NCI-H2029 treated with DMSO at 0.1 percent for 48 hours (cell line): ENCODE results near the gene RFX7.
A peak's percentile ranks its signal among the peaks of the same experiment; 100 is the strongest.
"Not testable (repeated sequence)": the region's sequence is repeated elsewhere in the genome, so short reads cannot be mapped to it uniquely, and the experiment has no call there.

Experiments
- DNase-seq: peaks from one replicate; lab custom pipeline; 2025; lab: John Stamatoyannopoulos, UW

Gene RFX7

DNA sequence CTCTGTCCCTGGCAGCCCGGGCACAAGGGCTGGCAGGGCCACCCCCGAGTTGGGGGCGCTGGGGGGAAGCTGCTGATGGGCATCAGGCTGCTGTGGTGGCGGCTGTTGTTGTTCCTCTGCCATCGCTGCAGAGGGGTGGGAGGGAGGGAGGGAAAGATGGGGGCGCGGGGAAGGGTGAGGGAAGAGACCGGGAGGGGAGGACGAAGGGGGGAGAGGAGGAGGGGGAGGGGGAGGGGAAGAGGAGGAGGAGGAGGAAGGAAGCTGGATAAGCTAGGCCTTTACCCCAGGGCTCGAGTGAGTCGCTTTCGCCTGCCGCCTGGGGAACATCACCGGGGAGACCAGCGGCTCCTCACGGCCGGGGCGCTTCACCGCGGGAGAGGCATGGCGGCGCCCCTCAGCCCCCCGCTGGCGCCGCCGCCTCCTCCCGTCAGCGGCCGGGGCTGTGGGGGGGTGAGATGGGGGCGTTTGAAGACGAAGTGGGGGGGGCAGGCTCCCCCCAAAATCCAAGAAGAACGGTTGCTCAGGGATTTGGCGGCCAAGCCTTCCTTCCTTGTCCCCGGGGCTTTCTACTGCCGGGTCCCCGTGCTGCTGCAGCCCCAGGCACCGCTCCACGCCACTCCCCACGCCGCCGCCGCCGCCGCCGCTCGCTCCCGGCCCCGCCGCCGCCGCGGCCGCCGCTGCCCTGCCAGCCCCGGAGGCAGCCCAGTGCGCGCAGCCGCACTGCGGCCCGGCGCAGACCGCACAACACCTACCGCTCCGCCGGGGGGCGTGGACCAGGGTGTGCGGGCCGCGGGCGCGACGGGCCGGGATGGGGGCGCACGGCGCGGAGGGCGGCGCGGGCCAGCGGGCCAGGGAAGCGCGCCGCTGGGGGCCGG lies at the start of gene RFX7:
TSS of gene RFX7 (minus strand) at position 717 of the 875 bp plus-strand sequence. CDS start at position 123, 594 bp downstream.
- no peak for DNase-seq

DNA sequence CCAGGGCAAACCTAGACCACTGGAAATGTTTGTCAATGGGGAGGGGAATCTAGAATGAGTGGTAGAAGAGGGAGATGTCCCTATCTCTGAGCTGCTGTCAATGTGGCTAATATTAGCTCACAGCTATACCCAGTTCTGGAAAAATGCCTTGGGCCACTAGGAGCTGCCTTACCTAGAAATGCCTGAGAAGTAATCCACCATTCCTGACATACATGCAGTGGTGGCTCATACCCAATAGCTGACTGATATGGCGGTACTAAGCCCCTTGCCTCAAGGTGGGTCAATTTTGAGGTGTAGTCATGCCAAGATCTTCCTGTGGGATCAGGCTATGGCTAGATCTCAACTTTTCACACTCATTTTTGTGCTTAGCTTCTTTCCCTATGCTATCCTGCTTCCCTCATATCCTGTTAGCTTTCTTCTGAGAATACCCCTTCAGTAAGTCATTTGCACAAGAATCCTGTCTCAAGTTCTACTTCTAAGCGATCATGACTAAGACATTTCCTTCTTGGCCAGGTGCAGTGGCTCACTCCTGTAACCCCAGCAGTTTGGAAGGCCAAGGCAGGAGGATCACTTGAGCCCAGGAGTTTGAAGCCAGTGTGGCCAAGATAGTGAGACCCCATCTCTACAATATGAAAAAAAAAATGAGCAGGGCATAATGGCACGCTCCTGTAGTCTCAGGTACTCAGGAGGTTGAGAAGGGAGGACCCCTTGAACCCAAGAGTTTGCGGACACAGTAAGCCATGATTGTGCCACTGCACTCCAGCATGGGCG lies 49.1 kb upstream of the RFX7 start:
- DNase-seq = no peak

DNA sequence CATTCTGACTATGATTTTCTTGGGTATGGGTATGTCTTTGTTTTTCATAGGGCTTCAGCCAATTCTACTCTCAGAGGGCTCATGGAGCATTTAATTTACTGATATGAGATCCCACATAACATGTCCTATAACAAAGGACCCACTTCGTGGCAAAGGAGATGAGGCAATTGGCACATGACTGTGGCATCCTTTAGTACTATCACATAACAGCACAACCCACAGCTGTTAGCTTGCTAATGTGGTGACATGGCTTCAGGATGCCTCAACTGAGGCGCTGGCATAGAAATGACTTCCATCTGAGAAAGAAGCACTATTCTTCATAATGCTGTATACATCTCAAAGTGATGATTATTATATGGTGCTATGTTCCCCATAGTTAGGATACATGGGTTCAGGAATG lies 48.1 kb upstream of the RFX7 start:
- no peak for DNase-seq

DNA sequence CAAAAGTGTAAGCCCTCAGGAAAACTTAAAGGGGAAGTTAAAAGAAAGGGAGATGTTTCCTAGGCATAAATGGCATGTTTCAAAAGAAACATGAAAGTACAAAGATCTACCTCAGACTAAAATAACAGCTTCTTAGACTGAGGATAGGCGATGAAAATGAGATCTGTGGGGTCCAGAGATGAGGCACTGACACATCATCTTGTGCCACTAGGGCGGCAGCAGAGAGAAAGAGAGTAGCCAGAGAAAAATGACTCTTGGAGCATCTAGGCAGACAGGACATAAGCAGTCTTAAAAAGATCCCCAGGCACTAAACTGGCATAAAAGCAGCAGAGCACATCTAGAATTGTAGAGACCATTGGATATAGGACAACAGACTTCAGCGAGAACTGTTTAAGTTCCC lies 42.5 kb upstream of the RFX7 start:
- no peak for DNase-seq

DNA sequence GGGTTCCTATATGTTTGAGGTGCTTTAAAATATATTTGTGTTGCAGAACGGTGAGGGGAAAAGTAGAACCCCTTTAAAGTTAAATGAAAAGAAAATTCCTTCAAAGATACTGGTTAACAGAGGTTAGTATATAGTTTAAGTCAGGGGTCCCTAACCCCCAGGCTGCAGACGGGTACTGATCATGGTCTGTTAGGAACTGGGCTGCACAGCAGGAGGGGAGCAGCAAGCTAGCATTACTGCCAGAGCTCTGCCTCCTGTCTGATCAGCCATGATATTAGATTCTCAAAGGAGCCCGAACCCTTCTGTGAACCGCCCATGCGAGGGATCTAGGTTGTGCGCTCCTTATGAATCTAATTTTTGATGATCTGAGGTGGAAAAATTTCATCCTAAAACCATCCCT lies 37.5 kb upstream of the RFX7 start:
- DNase-seq = no peak

DNA sequence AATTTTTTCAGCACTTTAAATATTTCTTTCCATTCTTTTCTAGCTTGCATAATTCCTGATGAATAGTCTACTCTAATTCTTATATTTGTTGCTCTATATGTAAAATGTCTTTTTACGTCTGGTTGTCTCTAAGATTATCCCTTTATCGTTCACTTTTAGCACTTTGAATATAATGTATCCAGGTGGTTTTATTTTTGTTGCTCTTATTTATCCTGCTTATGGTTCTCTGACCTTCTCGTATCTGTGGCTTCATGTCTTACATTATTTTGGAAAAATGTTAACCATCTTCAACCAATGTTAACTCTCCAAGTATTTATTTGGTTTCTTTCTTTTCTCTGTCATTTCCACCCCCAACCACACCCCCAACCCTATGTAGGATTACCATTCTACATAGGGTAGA lies 30.0 kb upstream of the RFX7 start:
- no peak for DNase-seq

DNA sequence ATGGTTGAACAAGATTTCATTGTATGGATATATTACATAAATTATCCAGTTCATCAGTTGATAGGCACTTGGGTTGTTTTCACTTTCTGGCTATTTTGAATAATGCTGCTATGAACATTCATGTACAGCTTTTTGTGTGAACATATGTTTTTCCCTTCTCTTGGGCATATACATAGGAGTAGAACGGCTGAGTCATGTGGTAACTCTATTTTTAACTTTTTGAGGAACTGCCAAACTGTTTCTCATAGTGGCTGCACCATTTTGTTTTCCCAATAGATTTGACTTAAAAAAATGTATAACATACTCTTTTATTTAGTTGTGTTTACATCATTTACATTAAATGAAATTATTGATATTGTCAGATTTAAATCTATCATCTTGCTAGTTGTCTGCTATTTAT lies 28.8 kb upstream of the RFX7 start:
- DNase-seq = no peak

DNA sequence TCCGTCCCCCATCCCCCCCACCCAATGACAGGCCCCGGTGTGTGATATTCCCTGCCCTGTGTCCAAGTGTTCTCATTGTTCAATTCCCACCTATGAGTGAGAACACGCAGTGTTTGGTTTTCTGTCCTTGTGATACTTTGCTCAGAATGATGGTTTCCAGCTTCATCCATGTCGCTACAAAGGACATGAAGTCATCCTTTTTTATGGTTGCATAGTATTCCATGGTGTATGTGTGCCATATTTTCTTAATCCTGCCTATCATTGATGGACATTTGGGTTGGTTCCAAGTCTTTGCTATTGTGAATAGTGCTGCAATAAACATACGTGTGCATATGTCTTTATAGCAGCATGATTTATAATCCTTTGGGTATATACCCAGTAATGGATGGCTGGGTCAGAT lies 22.8 kb upstream of the RFX7 start:
- DNase-seq = not testable (repeated sequence)

DNA sequence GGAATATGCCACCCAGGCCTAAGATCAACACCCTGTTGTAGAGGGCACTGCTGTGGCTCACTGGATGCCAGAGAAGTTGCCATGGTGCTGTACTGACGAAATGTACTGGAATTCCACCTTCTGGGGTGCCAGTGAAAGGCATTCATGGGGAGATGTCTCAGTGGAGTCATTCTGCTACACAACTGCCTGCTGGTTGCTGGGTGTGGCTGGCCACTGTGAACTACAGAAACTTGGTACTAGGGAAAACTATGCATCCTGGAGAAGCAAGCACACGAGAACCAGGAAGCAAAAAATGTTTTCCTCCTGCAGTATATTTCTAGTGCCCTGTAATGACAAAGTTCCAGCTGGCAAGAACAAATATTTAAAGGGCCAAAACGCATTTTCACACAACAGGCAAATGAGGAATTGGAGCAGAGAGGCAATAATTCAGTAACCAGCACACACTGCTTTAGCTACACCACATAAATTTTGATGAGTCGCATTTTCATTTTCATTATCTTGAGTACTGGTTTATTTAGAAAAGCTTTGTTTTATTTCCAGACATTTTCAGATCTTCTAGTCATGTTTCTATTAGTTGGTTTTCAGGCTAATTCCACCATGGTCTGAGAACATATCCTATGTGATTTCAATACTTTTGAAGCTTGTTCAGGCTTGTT lies 18.3 kb upstream of the RFX7 start:
- no peak for DNase-seq

DNA sequence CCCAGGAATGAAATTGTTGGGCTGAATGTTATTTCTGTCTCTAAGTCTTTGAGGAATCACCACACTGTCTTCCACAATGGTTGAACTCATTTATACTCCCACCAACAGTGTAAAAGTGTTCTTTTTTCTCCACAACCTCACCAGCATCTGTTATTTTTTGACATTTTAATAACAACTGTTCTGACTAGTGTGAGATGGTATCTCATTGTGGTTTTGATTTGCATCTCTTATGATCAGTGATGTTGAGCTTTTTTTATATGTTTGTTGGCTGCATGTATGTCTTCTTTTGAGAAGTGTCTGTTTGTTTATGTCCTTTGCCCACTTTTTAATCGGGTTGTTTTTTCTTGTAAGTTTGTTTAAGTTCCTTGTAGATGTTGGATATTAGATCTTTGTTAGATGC lies 13.6 kb upstream of the RFX7 start:
- not testable (repeated sequence) for DNase-seq

DNA sequence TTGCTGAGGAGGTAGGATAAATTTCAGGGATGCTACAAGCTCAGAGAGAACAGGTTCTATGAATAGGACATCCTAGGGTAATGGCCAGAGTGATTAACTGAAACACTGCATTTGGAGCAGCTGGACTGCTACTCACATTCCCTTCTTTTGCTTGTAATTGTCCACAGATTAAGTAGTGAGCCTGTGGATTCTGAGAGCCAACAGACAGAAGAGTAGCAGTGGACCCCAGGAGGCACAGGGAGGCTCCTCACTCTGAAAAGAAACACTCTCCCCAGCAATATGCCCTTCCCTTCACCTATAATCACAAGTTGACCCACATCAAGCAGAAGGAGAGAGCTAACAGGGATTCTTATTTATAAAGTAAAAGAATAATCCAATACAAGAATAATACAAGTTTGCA lies 10.6 kb upstream of the RFX7 start:
- DNase-seq = no peak

DNA sequence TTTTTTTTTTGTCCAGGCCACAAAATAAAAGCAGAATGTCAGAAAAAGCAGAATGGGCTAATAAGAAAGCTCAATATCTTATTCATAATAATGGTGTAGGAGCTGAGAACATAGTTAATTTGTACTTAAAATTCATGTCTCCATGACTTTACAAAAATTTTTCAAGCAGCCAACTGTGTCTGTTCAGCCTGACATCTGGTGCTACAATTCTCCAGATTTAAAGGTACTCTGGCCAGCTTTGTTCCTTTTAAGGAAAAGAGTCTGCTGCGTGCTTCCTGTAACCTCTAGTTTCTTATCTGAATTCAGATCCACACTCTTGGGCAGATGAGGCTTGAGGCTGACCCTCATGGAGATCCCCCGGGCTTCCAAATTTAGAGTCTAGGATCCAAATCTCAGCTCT lies 8.7 kb upstream of the RFX7 start:
- no peak for DNase-seq

DNA sequence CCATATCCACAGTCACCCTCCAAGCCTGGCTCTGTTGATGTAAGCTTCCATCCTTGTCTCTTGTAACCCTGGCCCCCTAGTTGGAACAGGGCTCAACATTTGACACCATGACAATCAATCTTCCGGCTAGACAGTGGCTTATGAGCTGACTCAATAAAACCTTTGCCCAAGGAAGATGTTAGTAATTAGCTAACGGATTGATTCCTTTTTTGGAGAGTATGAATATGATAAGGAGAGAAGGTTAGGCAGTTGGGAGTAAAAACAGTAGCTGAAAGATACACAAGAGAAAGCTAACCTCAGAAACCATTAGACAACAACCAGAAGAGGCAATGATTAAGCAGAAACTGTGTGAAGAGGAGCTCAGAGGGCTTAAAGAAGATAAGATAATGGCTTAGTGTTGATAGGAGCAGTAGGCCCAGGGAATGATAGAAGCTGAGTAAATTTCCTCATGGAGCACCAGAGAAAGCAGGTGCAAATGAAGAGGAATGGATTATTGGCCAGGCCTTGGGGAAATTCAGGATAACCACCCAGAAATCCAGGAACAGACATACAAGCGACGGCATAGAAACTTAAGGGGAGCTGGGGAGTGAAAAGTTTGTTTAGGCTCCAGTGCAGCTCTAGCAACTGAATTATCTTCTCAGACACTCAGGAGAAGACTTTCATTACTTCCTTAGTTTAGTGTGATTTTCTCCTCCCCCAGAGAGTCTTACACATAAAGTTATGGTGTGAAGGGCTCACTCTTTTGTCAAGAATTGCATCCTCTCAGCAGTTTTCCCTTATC lies 7.8 kb upstream of the RFX7 start:
- DNase-seq = no peak

DNA sequence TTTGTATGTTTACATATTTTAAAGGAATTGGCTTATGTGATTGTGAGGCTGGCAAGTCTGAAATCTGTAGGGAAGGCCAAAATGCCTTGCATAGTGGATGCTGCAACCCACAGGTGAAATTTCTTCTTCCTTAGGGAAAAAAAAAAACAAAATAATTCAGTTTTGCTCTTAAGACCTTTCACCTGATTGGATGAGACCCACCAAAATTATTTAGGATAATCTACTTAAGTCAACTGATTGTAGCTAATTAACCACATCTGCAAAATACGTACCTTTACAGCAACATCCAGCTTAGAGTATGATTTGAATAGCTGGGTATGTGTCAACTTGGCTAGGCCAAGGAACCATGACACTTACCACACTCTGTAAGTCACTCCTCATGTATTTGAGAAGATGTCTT lies 6.9 kb upstream of the RFX7 start:
- DNase-seq = no peak

DNA sequence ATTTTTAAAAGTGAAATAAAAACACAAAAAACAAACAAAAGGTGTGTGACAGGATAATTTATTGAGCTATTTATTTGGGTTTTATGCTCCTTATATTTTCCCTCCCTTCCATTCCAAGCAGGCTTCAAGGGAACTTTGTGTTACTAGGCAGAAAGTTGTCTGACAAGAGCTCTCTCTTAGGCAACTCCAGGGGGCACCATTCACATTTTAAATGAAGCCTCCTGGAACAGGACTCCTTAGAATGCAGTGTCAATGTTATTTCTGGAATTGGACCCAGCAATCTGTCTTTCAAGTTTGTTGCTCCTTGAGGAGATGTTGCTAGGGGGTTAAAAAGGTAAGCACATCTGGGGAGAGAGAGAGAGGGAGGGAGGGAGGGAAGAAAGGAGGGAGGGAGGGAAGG lies 5.4 kb upstream of the RFX7 start:
- no peak for DNase-seq

DNA sequence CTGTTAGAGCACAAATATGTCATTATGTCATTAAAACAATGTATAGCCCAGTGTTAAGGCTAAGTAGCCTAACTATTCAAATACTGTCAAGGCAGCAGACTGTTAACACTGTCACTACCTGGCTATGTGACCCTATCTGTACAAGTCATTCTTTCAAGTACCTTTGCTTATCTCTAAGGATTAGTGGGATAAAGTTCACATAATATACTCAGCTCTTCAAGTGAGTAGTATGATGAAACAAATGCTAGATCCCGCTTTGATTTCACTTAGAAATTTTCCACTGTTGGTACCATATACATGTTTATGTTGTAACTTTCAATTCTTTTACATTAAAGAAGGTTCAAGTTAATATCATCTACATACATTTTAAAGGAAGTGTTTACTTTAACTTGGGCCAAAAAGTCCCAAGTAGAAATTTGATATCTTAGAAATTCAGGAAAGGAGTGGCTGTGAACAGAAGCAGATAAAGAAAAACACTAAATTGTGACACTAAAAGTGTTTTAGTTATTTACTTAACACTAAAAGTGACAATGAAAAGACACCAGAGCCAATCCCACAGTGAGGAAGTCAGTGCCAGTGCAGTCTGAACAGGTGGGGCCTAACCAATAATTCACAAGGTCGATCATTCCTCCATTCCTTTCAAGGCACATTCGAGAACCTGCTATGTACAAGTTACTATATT lies 4.8 kb upstream of the RFX7 start:
- no peak for DNase-seq

DNA sequence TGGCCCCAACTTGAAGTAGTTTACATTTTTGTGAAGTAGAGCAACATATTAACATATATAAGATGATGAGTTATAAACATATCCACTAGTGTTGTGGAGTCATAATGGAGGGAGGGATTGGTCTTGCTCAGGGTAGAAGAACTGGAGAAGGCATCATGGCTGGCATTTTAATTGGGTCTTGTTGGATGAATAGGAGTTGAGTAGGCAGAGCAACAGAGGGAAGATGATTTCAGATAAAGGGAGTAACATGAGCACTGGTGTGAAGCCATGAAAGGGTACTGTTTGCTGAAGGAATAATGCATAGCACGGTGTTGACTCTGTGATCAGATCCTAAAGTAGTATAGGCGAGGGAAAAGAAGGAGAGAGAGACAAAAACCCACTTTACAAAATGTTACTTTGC lies 3.6 kb upstream of the RFX7 start:
- no peak for DNase-seq

DNA sequence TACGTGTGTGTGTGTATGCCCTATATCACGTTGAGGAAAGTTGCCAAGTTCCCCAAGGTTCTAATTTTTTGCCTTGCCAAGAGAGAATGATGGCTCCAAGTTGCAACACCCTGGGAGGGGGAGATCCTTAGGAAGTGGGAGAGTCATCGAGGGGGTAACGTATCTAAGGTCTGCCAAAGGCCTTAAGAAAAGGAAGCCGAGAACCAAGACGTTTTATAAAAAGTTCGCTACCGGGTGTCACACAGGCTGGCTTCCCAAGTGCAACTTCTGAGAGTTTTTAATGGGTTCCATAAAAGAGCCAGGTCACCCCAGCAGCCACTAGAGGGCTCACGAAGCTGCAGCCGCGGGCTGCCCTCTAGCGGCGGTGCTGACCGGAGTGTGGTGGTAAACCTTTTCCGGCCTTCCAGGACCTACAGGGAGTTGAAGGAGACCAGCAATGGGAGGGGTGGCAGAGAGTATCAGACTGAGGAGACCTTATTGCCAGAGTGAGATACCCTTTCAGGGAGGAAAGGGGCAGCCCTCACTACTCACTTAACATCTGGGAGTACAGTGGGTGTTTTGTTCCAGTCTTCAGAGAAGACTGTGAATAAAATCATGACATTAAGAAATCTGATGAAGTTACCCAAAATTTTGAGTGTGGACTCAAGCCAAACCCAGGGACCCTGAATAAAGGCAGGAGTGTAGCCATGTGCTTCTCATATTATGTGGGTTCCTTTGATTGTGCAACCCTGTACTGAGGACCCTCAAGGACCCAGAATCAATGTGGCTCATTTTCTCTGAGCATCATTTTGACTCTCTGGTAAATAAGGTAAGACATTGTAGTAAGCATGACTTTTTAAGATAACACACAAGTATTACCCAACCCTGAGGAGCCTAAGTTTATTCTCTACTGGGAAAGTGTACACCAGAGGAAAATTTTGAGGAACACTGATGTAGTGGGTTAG lies 2.5 kb upstream of the RFX7 start:
- peak; percentile 38 for DNase-seq

DNA sequence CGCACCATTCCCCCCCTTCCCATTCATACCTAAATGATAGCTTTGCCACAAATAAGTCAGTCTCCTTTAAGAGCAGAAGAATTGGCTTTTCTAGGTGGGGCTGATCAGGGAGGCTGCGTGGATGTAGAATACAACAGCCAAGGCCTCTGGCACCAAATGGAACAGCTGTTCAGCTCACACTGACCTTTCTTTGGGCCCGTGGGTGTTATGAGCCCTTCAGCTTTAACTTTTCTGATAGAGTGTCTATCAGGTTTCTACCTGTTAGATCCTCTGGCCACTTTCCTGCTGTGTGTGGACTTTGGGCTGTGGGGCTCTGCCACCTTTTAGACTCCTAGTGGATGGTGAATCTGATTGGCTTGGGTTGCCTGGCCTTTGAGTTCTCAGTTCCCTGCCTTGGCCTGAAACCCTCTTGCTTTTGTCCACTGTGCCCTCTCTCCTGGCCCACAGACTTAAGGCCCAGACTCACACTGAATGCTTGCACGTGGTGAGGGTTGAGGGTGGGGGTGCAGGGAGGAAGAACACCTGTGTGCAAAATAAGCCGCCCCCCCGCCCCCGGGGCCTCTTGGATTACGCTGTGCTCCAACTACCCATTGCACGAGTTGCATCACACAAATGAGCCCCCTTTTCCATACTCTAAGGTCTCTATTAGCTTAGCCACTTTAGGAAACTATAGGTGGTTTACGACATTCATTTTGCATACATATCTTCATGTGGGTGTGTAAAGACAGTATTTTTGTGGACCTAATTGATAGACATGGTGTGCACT lies 1.3 kb upstream of the RFX7 start:
- no peak for DNase-seq
